T-helper 17 cell (primary cell): ENCODE results near the gene TTC36. TPM values are rescaled to one million over a fixed set of nuclear protein-coding genes. Genes with fewer than 3 reads are reported as not detected.
"Not testable (repeated sequence)": the region's sequence is repeated elsewhere in the genome, so short reads cannot be mapped to it uniquely, and the experiment has no call there.

Experiments
- ATAC-seq: fragments of 150-1000 bp; cut with Tn5 transposase; 2 replicates; pipeline ENCODE4 v1.10.0; 2021; ENCODE audit warnings: mild to moderate bottlenecking, moderate library complexity
- DNase-seq, 3 donors: peaks; one replicate each; pipeline versions ENCODE4 v3.0.0 to v3.0.0-alpha.2; 2020 to 2021
- H3K9me3 ChIP-seq: one replicate; pipeline ENCODE4 v1.7.0; 2013; ENCODE audit warnings: low read length, mild to moderate bottlenecking; ENCODE audit not compliant: control insufficient read depth, poor library complexity, severe bottlenecking
- H3K27ac Mint-ChIP-seq: one replicate; pipeline ENCODE4 v1.8.0; 2022; ENCODE audit warnings: mild to moderate bottlenecking, moderate library complexity, mixed read lengths
- H3K27me3 Mint-ChIP-seq: one replicate; pipeline ENCODE4 v1.8.0; 2022; ENCODE audit warnings: mixed read lengths
- H3K36me3 Mint-ChIP-seq: one replicate; pipeline ENCODE4 v1.8.0; 2022; ENCODE audit warnings: low read depth, mixed read lengths
- H3K4me1 Mint-ChIP-seq: one replicate; pipeline ENCODE4 v1.8.0; 2022; ENCODE audit warnings: mild to moderate bottlenecking, mixed read lengths
- H3K4me3 Mint-ChIP-seq: one replicate; pipeline ENCODE4 v1.8.0; 2022; ENCODE audit warnings: mild to moderate bottlenecking, moderate library complexity, mixed read lengths
- total RNA-seq, 4 donors: library from RNA in 2 of 4; stranded (reverse) in 2 of 4; gene quantifications; one replicate each; pipeline ENCODE4 v1.2.3 and lab custom pipeline; 2022 to 2026

Gene TTC36, protein sequence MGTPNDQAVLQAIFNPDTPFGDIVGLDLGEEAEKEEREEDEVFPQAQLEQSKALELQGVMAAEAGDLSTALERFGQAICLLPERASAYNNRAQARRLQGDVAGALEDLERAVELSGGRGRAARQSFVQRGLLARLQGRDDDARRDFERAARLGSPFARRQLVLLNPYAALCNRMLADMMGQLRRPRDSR
- under 1 TPM in 1 of 2 donors, not detected in 1; 0.55 TPM for total RNA-seq
- 0.45 to 2.4 reads per million in 2 donors for total RNA-seq (lab: John Stamatoyannopoulos, UW)

DNA sequence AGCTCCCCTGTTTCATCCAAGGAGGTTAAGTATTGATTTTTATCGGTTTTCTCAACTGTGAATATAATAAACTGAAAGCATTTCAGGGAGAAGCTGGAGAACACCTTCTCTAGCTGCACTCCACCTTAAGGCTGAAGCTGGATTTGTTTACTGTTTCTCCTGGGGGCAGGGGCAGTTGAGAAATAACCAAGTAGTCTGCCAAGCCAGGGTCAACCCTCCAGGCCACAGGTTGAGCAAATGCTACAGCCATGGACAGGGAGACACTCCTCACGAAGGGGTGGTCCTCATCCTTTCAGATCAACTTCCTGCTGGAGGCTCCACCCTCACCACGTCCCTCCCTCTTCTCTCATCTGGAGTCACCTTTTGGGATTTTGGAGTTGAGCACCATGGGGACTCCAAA is at the start of gene TTC36:
TTC36 (plus strand) TSS at position 366 of the 400 bp plus-strand sequence; CDS start at position 387, 21 bp downstream.
- Mint-ChIP-seq H3K4me3 (peak within 1 kb of the TSS; percentile 25), H3K27ac (peak within 1 kb of the TSS; percentile 32), H3K4me1 (peaks cover 36% of the 10 kb centered on the region), H3K27me3 (no peaks in the 10 kb centered on the region), H3K36me3 (peaks cover 2% of the 10 kb centered on the region)
- no peaks in the 10 kb centered on the region for H3K9me3 ChIP-seq
- DNase-seq (no peak), ATAC-seq (no peak)

DNA sequence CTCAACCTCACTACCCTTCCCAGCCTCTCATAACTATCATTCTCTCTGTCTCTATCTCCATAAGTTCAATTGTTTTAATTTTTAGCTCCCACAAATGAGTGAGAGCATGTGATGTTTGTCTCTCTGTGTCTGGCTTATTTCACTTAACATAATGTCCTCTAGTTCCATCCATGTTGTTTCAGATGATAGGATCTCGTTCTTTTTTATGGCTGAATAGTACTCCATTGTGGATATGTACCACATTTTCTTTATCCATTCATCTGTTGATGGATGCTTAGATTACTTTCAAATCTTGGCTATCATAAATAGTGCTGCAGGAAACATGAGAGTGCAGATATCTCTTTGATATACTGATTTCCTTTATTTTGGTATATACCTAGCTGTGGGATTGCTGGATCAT is 46.0 kb upstream of the TTC36 start:
- not testable (repeated sequence) for H3K4me1 Mint-ChIP-seq
- H3K27ac Mint-ChIP-seq, result peak overlapping the region; percentile 62

DNA sequence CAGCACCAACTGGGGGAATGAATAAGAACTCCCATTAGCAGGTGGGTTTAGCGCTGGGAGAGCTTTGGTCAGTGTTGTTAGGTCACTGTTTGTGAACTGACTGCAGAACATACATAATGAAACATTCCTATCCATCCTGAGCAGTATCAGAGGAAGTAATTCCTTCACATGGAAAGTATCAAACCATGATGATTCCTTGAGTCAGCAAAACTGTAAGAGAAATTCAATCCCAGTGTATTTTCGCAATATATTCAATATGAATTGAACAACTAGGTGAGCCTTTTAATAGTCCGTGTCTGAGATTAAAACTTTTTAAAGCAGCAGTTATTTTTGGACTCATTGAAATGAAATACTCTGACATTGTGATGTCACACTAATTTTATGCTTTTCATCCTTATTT is 42.9 kb upstream of the TTC36 start:
- no peaks in the 10 kb centered on the region for H3K9me3 ChIP-seq
- Mint-ChIP-seq H3K27me3 (no peaks in the 10 kb centered on the region), H3K4me1 (peaks cover 4% of the 10 kb centered on the region), H3K4me3 (no peak overlapping the region), H3K27ac (peak overlapping the region; percentile 9), H3K36me3 (peaks cover 6% of the 10 kb centered on the region)
- DNase-seq (no peak), ATAC-seq (no peak)

More for the DNA sequence above, 46.0 kb upstream of the TTC36 start:
- H3K9me3 ChIP-seq, H3K27me3 Mint-ChIP-seq, H3K4me3 Mint-ChIP-seq, DNase-seq, ATAC-seq: not testable (repeated sequence)
- H3K36me3 Mint-ChIP-seq, result peaks cover 14% of the 10 kb centered on the region

DNA sequence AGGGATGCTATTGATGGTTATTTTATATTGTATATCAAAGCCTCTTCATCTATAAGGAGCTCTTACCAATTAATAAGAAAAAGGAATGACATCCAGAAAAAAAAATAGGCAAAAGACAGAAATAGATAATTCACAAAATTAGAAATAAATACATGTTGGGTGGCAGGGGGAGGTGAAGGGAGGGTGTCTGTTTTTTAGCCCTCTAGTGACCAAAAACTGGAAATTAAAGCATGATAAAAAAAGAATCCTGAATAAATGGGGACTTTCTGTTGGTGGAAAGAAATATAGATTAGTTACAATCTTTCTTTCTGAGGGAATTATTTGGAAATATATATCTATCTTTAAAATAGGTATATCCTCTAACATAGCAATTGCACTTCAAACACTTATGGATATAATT is 42.0 kb upstream of the TTC36 start:
- ATAC-seq (no peak), DNase-seq (no peak)
- H3K27ac Mint-ChIP-seq, result peak overlapping the region; percentile 51
- H3K4me1 Mint-ChIP-seq, result peaks cover 4% of the 10 kb centered on the region
- no peaks in the 10 kb centered on the region for H3K27me3 Mint-ChIP-seq
- peaks cover 6% of the 10 kb centered on the region for H3K36me3 Mint-ChIP-seq
- no peaks in the 10 kb centered on the region for H3K9me3 ChIP-seq
- H3K4me3 Mint-ChIP-seq, result no peak overlapping the region

DNA sequence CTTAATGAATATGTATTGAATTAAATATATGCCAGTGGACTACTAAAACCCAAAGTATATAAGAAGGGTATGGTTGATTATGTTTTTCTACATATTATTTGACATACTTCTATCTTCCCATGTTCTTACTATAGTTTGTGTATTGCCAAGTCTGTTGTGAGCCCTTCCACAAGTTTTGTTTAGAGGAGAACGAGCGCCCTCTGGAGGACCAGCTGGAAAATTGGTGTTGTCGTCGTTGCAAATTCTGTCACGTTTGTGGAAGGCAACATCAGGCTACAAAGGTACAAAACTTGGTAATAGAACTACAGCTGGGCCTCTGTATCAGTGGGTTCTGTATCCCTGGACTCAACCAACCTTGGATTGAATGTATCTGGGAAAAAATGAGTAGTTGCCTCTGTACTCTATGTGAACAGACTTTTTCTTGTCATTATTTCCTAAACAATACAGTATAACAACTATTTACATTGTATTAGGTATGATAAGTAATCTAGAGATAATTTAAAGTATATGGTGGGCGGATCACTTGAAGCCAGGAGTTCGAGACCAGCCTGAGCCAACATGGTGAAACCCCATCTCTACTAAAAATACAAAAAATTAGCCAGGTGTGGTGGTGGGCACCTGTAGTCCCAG is 38.7 kb upstream of the TTC36 start:
- ATAC-seq, result peak; percentile 78
- no peak overlapping the region for H3K4me3 Mint-ChIP-seq
- no peaks in the 10 kb centered on the region for H3K9me3 ChIP-seq
- peak; percentile 61 to 72 (median 67) for DNase-seq
- peaks cover 6% of the 10 kb centered on the region for H3K4me1 Mint-ChIP-seq
- H3K27me3 Mint-ChIP-seq, result no peaks in the 10 kb centered on the region
- peak overlapping the region; percentile 88 for H3K27ac Mint-ChIP-seq
- peaks cover 3% of the 10 kb centered on the region for H3K36me3 Mint-ChIP-seq

DNA sequence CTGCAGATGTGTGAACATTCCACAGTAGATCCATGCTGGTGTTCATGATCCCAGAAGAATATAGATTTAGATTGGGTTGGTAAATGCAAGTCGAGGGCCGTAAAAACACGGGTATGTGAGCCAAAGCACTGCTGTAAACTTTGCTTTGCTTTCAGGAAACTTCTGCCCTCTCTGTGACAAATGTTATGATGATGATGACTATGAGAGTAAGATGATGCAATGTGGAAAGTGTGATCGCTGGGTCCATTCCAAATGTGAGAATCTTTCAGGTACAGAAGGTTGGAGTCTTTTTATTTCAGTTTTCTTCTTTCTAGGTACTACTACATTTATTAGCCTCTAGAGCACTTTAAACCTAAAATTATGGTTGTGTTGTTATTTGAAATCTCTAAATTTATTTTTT is 36.2 kb upstream of the TTC36 start:
- peaks cover 4% of the 10 kb centered on the region for H3K36me3 Mint-ChIP-seq
- no peaks in the 10 kb centered on the region for H3K27me3 Mint-ChIP-seq
- H3K27ac Mint-ChIP-seq, result no peak overlapping the region
- H3K9me3 ChIP-seq, result no peaks in the 10 kb centered on the region
- DNase-seq (no peak), ATAC-seq (no peak)
- H3K4me3 Mint-ChIP-seq, result no peak overlapping the region
- peaks cover 6% of the 10 kb centered on the region for H3K4me1 Mint-ChIP-seq

DNA sequence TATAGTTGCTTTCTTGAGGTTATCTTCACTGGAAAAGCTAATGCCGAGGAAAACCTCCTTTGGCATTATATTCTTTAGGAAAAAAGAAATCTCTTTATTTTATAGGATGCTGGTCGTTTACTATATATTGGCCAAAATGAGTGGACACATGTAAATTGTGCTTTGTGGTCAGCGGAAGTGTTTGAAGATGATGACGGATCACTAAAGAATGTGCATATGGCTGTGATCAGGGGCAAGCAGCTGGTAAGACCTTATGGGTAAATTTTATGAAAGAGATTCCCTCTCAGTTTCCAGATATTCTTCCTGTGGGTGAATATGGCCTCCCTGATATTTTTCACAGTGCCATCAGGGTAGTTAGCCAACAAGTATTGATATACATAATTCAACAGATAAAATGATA is 29.4 kb upstream of the TTC36 start:
- Mint-ChIP-seq H3K27me3 (no peaks in the 10 kb centered on the region), H3K4me3 (no peak overlapping the region), H3K36me3 (peaks cover 6% of the 10 kb centered on the region), H3K27ac (no peak overlapping the region), H3K4me1 (peaks cover 2% of the 10 kb centered on the region)
- DNase-seq, result no peak
- no peak for ATAC-seq
- no peaks in the 10 kb centered on the region for H3K9me3 ChIP-seq

DNA sequence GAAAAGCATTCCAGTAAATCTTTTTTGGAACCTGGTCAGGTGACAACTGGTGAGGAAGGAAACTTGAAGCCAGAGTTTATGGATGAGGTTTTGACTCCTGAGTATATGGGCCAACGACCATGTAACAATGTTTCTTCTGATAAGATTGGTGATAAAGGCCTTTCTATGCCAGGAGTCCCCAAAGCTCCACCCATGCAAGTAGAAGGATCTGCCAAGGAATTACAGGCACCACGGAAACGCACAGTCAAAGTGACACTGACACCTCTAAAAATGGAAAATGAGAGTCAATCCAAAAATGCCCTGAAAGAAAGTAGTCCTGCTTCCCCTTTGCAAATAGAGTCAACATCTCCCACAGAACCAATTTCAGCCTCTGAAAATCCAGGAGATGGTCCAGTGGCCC is 24.1 kb upstream of the TTC36 start:
- H3K4me1 Mint-ChIP-seq, result peaks cover 16% of the 10 kb centered on the region
- H3K27ac Mint-ChIP-seq, result no peak overlapping the region
- peaks cover 20% of the 10 kb centered on the region for H3K36me3 Mint-ChIP-seq

DNA sequence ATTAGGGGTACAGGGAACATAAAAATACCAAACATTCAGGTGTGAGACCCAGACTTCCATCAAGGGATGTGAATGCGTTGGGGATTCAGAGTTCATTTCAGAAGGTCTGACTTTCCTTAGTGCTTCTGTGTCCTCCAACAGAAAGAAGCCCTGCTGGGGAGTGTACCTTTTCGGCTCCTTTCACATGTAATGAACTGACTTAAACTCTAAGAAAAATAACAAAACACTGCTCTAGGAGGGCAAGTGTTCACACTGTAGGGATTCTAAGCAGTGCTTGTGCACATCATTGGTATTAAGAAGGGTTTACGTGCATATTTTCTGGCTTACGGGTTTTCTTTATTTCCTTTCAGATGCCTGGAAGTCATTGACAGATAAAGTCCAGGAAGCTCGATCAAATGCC is 15.7 kb upstream of the TTC36 start:
- Mint-ChIP-seq H3K27me3 (no peaks in the 10 kb centered on the region), H3K4me3 (no peak overlapping the region), H3K4me1 (peaks cover 18% of the 10 kb centered on the region), H3K27ac (no peak overlapping the region), H3K36me3 (peaks cover 20% of the 10 kb centered on the region)
- ATAC-seq (no peak), DNase-seq (no peak)
- H3K9me3 ChIP-seq, result no peaks in the 10 kb centered on the region

More for the DNA sequence above, 24.1 kb upstream of the TTC36 start:
- H3K27me3 Mint-ChIP-seq, result no peaks in the 10 kb centered on the region
- DNase-seq (no peak), ATAC-seq (no peak)
- no peak overlapping the region for H3K4me3 Mint-ChIP-seq
- H3K9me3 ChIP-seq, result no peaks in the 10 kb centered on the region

DNA sequence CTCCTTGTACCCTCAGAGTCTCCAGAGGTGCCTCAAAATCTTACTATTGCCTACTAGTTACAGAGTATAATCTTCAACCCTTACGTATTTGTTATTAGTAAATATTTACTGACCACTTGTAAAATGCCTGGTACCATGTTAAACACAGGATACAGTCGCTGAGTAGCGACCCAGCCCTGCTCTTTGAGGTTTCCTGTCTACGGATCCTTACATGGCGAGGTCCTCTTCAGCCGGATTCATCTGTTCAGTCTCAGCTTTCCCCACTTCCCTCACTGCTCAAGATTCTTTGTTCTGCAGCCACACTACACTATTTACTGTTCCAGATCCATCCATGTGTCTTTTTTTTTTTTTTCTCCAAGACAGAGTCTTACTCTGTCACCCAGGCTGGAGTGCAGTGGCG is 13.2 kb upstream of the TTC36 start:
- H3K4me3 Mint-ChIP-seq, result peak overlapping the region; percentile 25
- H3K27ac Mint-ChIP-seq, result peak overlapping the region; percentile 80
- peaks cover 20% of the 10 kb centered on the region for H3K36me3 Mint-ChIP-seq
- H3K27me3 Mint-ChIP-seq, result no peaks in the 10 kb centered on the region
- peaks cover 16% of the 10 kb centered on the region for H3K4me1 Mint-ChIP-seq
- H3K9me3 ChIP-seq, result no peaks in the 10 kb centered on the region
- ATAC-seq, result peak; percentile 62
- no peak for DNase-seq

DNA sequence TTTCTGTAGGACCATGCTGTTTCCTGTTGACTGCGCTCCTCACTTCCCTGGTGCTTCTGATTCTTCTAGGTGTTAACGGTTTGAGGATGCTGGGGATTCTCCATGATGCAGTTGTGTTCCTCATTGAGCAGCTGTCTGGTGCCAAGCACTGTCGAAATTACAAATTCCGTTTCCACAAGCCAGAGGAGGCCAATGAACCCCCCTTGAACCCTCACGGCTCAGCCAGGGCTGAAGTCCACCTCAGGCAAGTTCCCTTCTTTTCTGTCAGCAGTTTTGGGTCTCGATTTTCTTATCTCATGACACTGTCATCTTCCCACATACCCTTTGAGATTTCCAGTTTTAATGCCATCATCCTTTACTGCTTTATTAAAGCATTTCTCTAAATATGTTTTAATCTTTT is 7.7 kb upstream of the TTC36 start:
- H3K9me3 ChIP-seq, result no peaks in the 10 kb centered on the region
- H3K36me3 Mint-ChIP-seq, result peaks cover 9% of the 10 kb centered on the region
- peaks cover 15% of the 10 kb centered on the region for H3K4me1 Mint-ChIP-seq
- H3K4me3 Mint-ChIP-seq, result no peak overlapping the region
- ATAC-seq (no peak), DNase-seq (no peak)
- H3K27me3 Mint-ChIP-seq, result no peaks in the 10 kb centered on the region
- no peak overlapping the region for H3K27ac Mint-ChIP-seq

DNA sequence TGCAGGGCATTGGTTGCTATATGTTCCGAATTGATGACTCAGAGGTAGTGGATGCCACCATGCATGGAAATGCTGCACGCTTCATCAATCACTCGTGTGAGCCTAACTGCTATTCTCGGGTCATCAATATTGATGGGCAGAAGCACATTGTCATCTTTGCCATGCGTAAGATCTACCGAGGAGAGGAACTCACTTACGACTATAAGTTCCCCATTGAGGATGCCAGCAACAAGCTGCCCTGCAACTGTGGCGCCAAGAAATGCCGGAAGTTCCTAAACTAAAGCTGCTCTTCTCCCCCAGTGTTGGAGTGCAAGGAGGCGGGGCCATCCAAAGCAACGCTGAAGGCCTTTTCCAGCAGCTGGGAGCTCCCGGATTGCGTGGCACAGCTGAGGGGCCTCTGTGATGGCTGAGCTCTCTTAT is 5.4 kb upstream of the TTC36 start:
- ATAC-seq, result no peak
- Mint-ChIP-seq H3K36me3 (peaks cover 6% of the 10 kb centered on the region), H3K4me1 (peaks cover 14% of the 10 kb centered on the region), H3K4me3 (no peak overlapping the region), H3K27me3 (no peaks in the 10 kb centered on the region), H3K27ac (peak overlapping the region; percentile 4)
- H3K9me3 ChIP-seq, result no peaks in the 10 kb centered on the region
- no peak for DNase-seq

DNA sequence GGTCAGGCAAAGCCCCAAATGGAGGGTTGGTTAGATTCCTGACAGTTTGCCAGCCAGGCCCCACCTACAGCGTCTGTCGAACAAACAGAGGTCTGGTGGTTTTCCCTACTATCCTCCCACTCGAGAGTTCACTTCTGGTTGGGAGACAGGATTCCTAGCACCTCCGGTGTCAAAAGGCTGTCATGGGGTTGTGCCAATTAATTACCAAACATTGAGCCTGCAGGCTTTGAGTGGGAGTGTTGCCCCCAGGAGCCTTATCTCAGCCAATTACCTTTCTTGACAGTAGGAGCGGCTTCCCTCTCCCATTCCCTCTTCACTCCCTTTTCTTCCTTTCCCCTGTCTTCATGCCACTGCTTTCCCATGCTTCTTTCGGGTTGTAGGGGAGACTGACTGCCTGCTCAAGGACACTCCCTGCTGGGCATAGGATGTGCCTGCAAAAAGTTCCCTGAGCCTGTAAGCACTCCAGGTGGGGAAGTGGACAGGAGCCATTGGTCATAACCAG is 4.7 kb upstream of the TTC36 start:
- Mint-ChIP-seq H3K36me3 (peaks cover 6% of the 10 kb centered on the region), H3K27ac (no peak overlapping the region)

DNA sequence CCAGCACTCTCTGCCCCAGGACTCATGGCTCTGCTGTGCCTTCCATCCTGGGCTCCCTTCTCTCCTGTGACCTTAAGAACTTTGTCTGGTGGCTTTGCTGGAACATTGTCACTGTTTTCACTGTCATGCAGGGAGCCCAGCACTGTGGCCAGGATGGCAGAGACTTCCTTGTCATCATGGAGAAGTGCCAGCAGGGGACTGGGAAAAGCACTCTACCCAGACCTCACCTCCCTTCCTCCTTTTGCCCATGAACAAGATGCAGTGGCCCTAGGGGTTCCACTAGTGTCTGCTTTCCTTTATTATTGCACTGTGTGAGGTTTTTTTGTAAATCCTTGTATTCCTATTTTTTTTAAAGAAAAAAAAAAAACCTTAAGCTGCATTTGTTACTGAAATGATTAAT is 2.9 kb upstream of the TTC36 start:
- H3K36me3 Mint-ChIP-seq, result peaks cover 6% of the 10 kb centered on the region
- H3K27ac Mint-ChIP-seq, result peak overlapping the region; percentile 74
- ATAC-seq (no peak), DNase-seq (no peak)
- peaks cover 26% of the 10 kb centered on the region for H3K4me1 Mint-ChIP-seq
- H3K9me3 ChIP-seq, result no peaks in the 10 kb centered on the region
- no peaks in the 10 kb centered on the region for H3K27me3 Mint-ChIP-seq
- H3K4me3 Mint-ChIP-seq, result no peak overlapping the region

More for the DNA sequence above, 4.7 kb upstream of the TTC36 start:
- DNase-seq (no peak), ATAC-seq (no peak)
- no peaks in the 10 kb centered on the region for H3K9me3 ChIP-seq
- Mint-ChIP-seq H3K27me3 (no peaks in the 10 kb centered on the region), H3K4me1 (peaks cover 18% of the 10 kb centered on the region), H3K4me3 (no peak overlapping the region)
